NCI-H524 treated with DMSO at 0.1 percent for 48 hours (cell line): ENCODE measurements around the gene CSNK1A1.
A peak's percentile ranks its signal among the peaks of the same experiment; 100 is the strongest.
"Not testable (repeated sequence)": the region's sequence is repeated elsewhere in the genome, so short reads cannot be mapped to it uniquely, and the experiment has no call there.

Experiments used
- DNase-seq: peaks from one replicate; lab custom pipeline; 2025; lab: John Stamatoyannopoulos, UW

Gene CSNK1A1

GRCh38 chr5:149551227-149552037 is at the start of gene CSNK1A1:
Gene CSNK1A1 (minus strand): TSS chr5:149551439. CDS start chr5:149550964, 475 bp downstream.
- DNase-seq = peak; percentile 80

- no peak for DNase-seq
These were observed 49.7 kb upstream of the CSNK1A1 start for GRCh38 chr5:149600932-149601331.

GRCh38 chr5:149599375-149599774 is 48.1 kb upstream of the CSNK1A1 start:
- DNase-seq = no peak

- no peak for DNase-seq
These were observed 47.7 kb upstream of the CSNK1A1 start for GRCh38 chr5:149598966-149599365.

GRCh38 chr5:149598234-149598633 is 47.0 kb upstream of the CSNK1A1 start:
- not testable (repeated sequence) for DNase-seq

DNA sequence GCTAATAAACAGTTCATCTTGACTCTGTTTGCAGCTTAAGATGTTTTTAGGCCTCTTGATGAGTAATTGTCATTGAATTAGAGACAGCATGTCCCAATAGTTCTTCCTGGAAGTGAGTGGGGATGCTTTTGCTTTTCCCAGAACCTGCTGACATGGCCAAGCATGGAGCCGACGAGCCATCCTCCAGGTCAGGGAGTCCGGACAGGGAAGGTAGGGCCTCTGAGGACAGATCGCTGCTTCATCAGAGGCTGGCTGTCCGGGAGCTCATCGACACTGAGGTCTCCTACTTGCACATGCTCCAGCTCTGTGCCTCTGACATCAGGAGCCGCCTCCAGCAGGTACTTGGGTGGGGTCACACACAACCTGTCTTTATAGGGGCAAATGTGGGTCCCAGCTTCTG is 46.4 kb upstream of the CSNK1A1 start:
- no peak for DNase-seq

DNA sequence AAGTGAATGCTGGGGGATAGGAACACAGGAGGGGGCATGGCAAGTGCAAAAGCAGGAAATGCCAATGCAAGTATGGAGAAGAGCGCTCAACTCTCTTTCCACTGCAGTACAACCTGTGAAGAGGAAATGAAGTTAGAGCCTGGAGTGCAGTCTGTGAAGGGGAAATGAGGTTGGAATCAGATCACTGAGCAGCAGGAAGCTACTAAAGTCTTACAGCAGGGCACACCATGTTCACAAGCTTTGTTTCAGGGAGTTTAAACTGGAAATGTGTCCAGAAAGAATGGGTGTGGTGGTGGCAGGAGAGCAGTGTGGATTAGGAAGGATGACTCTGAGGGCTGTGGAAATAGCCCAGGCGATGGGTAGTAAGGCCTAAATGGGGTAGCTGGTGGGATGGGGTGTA is 45.5 kb upstream of the CSNK1A1 start:
- DNase-seq = no peak

DNA sequence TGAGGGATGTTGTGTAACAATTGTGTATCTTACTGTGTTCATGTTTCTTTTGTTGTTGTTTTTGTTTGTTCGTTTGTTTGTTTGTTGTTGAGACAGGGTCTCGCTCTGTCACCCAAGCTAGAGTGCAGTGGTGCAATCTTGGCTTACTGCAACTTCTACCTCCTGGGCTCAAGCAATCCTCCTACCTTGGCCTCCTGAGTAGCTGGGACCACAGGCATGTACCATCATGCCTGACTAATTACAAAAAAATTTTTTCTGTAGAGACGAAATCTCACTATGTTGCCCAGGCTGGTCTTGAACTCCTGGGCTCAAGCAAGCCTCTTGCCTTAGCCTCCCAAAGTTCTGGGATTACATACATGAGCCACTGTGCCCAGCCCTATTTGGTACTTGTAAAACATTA is 43.9 kb upstream of the CSNK1A1 start:
- DNase-seq = not testable (repeated sequence)

DNA sequence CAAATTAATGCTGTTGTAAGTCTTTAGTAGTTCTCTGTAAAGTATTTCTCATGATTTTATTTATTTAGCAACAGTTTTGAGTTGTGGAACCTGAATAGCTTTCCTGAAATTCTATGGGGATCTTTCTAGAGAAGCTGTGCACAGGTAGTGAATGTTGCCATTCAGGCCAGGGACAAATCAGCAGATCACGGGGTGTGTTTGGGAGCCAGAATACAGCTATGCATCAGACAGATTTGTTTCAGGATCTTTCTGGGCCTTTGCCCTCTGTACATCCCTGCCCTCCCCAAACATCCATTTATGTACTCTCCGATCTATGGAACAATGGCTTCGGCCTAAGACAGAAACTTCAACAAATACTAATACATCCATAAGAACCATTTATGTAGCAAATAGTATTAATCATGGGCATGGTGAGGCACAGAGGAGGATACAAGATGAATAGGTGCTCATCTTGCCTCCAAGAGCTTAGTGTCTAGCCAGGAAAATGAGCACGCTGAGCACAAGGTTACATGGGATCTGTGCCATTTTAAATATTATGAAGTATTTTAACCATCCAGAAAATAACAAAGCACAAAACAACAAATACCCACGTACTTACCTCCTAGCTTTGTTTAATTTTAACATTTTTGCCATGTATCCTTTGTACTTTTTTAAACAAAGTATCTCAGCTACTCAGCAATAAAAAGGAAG is 43.1 kb upstream of the CSNK1A1 start:
- DNase-seq = no peak

GRCh38 chr5:149593370-149593769 is 42.1 kb upstream of the CSNK1A1 start:
- DNase-seq = no peak

- no peak for DNase-seq
These were observed 37.7 kb upstream of the CSNK1A1 start for GRCh38 chr5:149588936-149589335.

DNA sequence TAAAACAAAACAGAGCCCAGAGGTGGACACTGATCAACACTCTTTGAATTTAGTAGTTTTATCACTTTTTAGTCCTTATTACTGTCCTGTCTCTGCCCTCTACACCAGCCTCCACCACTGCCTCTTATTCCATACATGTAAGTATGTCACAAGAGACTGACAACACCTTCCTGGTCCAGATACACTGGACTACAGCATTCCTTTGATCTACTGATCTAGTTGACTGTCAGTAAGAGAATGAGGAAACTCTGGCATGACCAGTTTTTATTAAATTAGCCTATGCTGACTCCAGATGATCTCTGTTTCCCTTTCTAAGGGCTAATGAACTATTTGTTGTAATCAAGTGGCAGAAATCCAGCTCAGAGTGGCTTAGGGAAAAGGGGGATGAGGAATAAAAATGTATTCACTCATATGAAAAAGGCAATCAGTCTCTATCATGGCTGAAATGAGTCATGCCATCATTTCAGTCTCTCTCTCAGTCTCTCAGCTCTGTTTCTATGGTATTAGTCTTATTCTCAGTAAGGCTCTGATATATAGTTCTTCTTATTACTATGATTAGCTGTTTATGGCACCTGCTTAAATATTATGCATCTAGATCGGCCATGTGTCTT is 35.6 kb upstream of the CSNK1A1 start:
- no peak for DNase-seq

DNA sequence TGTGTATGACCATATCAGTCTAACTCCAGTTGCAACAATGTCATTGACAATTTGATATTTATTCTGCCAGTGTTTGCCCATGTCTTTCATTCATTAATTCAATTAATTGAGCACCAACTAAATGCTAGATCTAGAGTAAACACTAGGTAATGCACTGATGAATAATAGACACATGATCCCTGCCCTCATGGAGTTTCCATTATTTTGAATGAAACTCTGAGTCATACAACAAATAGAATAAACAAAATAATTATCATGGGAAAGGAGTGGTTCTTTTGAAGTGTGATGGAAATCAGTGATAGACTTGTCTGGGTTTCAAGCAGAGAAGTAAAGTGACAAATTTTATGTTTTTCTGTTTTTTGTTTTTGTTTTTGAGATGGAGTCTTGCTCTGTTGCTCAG is 34.7 kb upstream of the CSNK1A1 start:
- DNase-seq = no peak

GRCh38 chr5:149584121-149584520 is 32.9 kb upstream of the CSNK1A1 start:
- DNase-seq = no peak

DNA sequence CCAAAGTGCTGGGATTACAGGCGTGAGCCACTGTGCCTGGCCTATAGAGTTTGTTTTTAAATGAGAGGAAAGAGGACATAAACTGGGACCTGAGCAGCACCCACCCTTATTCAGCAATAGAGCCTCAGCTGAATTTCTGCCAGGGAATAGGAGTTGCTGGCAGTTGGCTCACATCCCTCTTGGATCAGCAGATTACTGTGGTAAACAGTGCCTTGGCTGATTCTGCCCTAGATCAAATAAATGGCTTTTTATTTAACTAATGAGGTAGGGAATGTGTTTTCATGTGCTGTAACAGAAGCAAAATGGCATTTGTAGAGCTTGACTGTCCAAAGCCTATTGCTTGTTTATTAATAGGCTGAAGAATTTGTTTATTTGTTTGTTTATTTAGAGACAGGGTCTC is 32.2 kb upstream of the CSNK1A1 start:
- no peak for DNase-seq

DNA sequence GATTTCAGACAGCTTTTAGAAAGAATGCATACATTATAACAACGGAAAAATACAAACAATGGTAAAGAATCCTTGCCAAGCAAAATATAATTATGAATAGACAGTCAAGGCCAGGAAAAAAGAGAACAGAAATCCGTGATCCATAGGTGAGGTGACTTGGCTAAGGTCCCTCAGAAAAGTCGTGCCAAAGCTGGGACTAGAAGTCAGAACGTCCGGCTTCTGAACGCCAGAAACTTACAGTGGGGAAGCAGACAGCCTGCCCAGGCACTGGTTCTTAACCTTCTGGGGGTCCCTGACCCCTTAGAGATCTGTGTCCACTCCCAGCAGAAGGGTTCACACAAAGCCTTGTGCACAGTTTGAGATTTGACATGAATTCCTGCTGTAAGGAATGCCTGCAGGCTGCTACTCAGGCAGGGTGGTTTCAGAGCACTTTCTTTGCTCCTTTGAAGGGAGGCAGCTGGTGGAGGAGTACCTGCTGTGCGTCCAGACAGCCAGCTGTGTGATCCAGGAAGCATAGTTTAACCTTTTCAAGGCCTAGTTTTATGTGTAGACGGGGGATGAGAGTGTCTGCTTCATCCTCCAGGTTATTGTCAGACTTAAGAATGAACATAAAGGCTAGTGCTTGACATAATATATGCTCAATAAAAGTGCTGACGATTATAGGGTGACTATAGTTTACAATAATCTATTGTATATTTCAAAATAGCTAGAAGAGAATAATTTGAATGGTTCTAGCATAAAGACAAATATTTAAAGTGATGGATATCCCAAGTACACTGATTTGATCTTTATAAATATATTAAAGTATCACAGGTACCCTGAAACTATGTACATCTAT is 30.9 kb upstream of the CSNK1A1 start:
- DNase-seq = peak; percentile 7

GRCh38 chr5:149581192-149581861 is 30.1 kb upstream of the CSNK1A1 start, which contains the start of gene ARHGEF37:
Gene ARHGEF37 (plus strand): TSS chr5:149581498. CDS start chr5:149597770, 16,272 bp downstream.
- no peak for DNase-seq

GRCh38 chr5:149580808-149581191 is 29.6 kb upstream of the CSNK1A1 start:
- no peak for DNase-seq

- no peak for DNase-seq
These were observed 27.7 kb upstream of the CSNK1A1 start for GRCh38 chr5:149578896-149579295.

- no peak for DNase-seq
These were observed 24.8 kb upstream of the CSNK1A1 start for GRCh38 chr5:149576021-149576420.

- DNase-seq = no peak
These were observed 23.9 kb upstream of the CSNK1A1 start for GRCh38 chr5:149575131-149575530.
